Muscle layer of colon (tissue), 2 donors: ENCODE measurements around the gene PDXK.

ENCODE experiments used
- H3K27ac ChIP-seq: one replicate; pipeline ENCODE4 v1.7.0; 2013; ENCODE audit warnings: low read depth, mild to moderate bottlenecking, low read length, moderate library complexity
- H3K27me3 ChIP-seq, 2 donors: one replicate each; pipeline ENCODE4 v1.7.0; 2013; ENCODE audit warnings: low read length in 2 of 2, mild to moderate bottlenecking in 2 of 2; ENCODE audit not compliant: insufficient read depth in 2 of 2, control insufficient read depth in 1 of 2
- H3K36me3 ChIP-seq: one replicate; pipeline ENCODE4 v1.7.0; 2013; ENCODE audit warnings: mild to moderate bottlenecking, low read length; ENCODE audit not compliant: insufficient read depth
- H3K4me1 ChIP-seq: one replicate; pipeline ENCODE4 v1.7.0; 2013; ENCODE audit warnings: mild to moderate bottlenecking, low read length; ENCODE audit not compliant: insufficient read depth
- H3K4me3 ChIP-seq, 2 donors: one replicate each; pipeline ENCODE4 v1.7.0; 2013; ENCODE audit warnings: low read length in 2 of 2, low read depth in 1 of 2, mild to moderate bottlenecking in 1 of 2, moderate library complexity in 1 of 2
- H3K9ac ChIP-seq: one replicate; pipeline ENCODE4 v1.7.0; 2013; ENCODE audit warnings: low read length
- H3K9me3 ChIP-seq: one replicate; pipeline ENCODE4 v1.7.0; 2013; ENCODE audit warnings: mild to moderate bottlenecking, low read length
- donor health status: abdominal sarcoma.
- donor health status: Adenocarcinoma of cecum.

PDXK gene

DNA sequence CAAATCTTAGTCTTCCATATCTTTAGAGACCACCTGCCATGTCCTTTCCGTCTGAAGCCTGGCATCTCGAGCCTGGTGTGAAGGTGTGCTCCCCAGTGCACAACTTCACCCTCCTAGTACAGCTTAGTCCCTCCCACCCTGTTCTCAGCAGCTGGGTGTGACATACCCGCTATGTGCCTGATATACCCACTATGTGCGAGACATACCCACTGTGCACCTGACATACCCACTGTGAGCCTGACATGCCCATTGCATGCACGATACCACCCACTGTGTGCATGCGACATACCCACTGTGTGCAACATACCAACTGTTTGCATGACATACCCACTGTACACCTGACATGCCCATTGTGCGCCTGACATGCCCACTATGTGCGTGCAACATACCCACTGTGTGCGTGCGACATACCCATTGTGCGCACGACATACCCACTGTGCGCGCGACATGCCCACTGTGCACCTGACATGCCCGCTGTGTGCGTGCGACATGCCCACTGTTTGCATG, 67.4 kb downstream of the PDXK start:
- H3K4me1 ChIP-seq, result peaks cover 11% of the 10 kb centered on the region
- H3K9ac ChIP-seq, result no peak overlapping the region
- no peaks in the 10 kb centered on the region for H3K36me3 ChIP-seq
- H3K4me3 ChIP-seq, result no peak overlapping the region
- H3K9me3 ChIP-seq, result no peaks in the 10 kb centered on the region
- no peak overlapping the region for H3K27ac ChIP-seq
- H3K27me3 ChIP-seq, result no peaks in the 10 kb centered on the region

- Histone ChIP-seq H3K27ac (no peak overlapping the region), H3K9ac (no peak overlapping the region), H3K36me3 (peaks cover 1% of the 10 kb centered on the region), H3K9me3 (no peaks in the 10 kb centered on the region), H3K4me3 (no peak overlapping the region), H3K4me1 (peaks cover 11% of the 10 kb centered on the region), H3K27me3 (no peaks in the 10 kb centered on the region)
Observed at GRCh38 chr21:43786807-43787440, 68.0 kb downstream of the PDXK start.

DNA sequence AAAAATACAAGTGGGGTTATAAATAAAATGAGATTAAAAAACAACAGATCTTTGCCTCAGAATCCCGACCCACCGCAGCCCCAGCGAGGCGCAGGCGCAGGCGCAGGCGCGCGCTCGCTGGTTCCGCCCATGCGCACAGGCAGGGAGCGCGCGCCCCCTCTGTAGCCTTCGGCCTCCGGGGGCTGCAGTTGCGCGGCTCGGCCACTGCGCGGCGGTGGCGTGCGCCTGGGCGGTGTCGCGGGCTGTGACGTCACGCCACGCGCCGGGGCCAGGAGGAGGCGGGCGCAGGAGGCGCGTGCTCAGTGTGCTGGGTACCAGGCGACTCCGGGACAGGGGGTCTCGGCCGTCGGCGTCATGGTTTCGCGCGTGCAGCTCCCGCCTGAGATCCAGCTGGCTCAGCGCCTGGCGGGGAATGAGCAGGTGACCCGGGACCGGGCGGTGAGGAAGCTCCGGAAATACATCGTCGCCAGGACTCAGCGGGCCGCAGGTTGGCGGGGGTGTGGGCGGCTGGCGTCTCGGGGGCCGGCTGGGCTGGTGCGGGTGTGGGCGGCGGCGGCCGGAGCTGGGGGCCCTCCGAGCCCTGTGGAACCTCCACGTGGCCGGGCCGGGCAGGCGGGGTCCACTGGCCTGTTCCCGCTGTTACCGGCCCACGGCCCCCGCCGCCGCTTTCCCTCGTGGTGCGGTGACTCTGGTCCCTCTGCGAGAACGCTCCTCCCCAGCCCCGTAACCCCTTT, 70.5 kb downstream of the PDXK start, which contains the start of gene RRP1:
Gene RRP1 (plus strand): TSS at position 302 of the 734 bp plus-strand sequence. CDS start 53 bp downstream, at position 355.
- Histone ChIP-seq H3K9ac (peak within 1 kb of the TSS; percentile 30), H3K36me3 (peaks cover 26% of the 10 kb centered on the region), H3K9me3 (no peaks in the 10 kb centered on the region), H3K27me3 (no peaks in the 10 kb centered on the region), H3K4me1 (peaks cover 11% of the 10 kb centered on the region), H3K27ac (peak within 1 kb of the TSS; percentile 50), H3K4me3 (peak within 1 kb of the TSS; percentile 69 to 70)

GRCh38 chr21:43790010-43790524, 71.1 kb downstream of the PDXK start:
- Histone ChIP-seq H3K27ac (no peak overlapping the region), H3K4me1 (peaks cover 11% of the 10 kb centered on the region), H3K9me3 (no peaks in the 10 kb centered on the region), H3K9ac (peak overlapping the region; percentile 22), H3K27me3 (no peaks in the 10 kb centered on the region), H3K36me3 (peaks cover 30% of the 10 kb centered on the region), H3K4me3 (peak overlapping the region; percentile 69 to 70)

DNA sequence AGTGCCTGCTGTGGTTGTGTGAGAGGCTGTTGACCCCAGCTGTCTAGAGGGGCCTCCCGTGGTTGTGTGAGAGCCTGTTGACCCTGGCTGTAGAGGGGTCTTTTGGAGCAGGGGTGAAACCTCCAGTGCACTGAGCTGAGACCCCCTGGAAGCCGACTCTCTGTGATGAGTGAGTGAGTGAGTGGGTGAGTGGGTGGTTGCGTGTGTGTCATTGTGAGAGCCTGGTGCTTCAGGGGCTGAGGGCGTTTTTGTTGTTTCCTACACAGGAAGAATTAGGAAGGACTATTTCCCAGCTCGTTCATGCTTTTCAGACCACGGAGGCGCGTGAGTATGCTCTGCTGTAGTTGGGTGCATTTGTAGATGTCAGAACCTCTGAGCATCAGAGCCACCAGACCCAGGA, 73.5 kb downstream of the PDXK start:
- Histone ChIP-seq H3K4me3 (no peak overlapping the region), H3K27me3 (no peaks in the 10 kb centered on the region), H3K4me1 (peaks cover 11% of the 10 kb centered on the region), H3K27ac (no peak overlapping the region), H3K9me3 (no peaks in the 10 kb centered on the region), H3K9ac (no peak overlapping the region), H3K36me3 (peaks cover 53% of the 10 kb centered on the region)

DNA sequence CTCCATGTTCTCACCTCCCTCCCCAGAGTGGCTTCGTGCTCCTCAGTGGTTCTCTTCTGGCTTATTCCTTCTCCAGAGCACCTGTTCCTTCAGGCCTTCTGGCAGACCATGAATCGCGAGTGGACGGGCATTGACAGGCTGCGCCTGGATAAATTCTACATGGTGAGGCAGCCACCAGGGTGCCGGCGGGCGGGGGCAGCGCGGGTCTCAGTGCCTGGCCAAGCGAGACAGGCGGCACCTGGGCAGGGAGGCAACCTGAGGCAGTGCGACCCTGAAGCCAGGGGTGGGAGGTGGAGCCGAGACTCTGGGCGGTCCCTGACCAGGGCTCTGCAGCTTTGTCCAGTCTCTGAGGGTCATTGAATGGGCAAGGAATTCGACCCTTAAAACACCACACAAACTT, 74.3 kb downstream of the PDXK start:
- Histone ChIP-seq H3K4me3 (no peak overlapping the region), H3K36me3 (peaks cover 61% of the 10 kb centered on the region)

GRCh38 chr21:43794311-43794710, 75.4 kb downstream of the PDXK start:
- Histone ChIP-seq H3K27ac (no peak overlapping the region), H3K36me3 (peaks cover 72% of the 10 kb centered on the region), H3K9me3 (no peaks in the 10 kb centered on the region), H3K4me3 (no peak overlapping the region), H3K27me3 (no peaks in the 10 kb centered on the region), H3K4me1 (peaks cover 11% of the 10 kb centered on the region), H3K9ac (no peak overlapping the region)

More for the DNA sequence above, 74.3 kb downstream of the PDXK start:
- no peaks in the 10 kb centered on the region for H3K9me3 ChIP-seq
- H3K9ac ChIP-seq, result no peak overlapping the region
- no peak overlapping the region for H3K27ac ChIP-seq
- peaks cover 11% of the 10 kb centered on the region for H3K4me1 ChIP-seq
- no peaks in the 10 kb centered on the region for H3K27me3 ChIP-seq

DNA sequence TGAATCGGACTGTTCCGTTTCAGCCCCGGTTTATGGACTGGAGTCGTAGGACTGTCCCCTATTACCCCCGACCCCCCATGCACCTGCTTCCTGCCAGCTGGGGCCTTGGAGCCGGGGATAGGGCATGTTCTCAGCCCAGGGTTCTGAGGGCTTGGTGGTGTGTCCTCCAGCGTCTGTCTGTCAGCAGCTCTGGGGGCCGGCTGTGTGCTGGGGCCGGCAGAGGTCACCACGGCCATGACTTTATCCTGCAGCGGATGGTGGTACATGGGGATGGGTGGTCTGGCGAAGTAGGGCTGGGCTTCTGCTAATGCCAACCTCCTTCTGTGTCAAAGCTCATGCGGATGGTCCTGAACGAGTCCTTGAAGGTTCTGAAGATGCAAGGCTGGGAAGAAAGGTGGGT, 75.9 kb downstream of the PDXK start:
- no peak overlapping the region for H3K4me3 ChIP-seq
- peaks cover 74% of the 10 kb centered on the region for H3K36me3 ChIP-seq

GRCh38 chr21:43797415-43797814, 78.5 kb downstream of the PDXK start:
- H3K9ac ChIP-seq, result no peak overlapping the region
- peaks cover 89% of the 10 kb centered on the region for H3K36me3 ChIP-seq
- H3K27ac ChIP-seq, result no peak overlapping the region

More for the DNA sequence above, 75.9 kb downstream of the PDXK start:
- no peak overlapping the region for H3K9ac ChIP-seq
- H3K9me3 ChIP-seq, result no peaks in the 10 kb centered on the region
- no peak overlapping the region for H3K27ac ChIP-seq
- no peaks in the 10 kb centered on the region for H3K27me3 ChIP-seq
- H3K4me1 ChIP-seq, result peaks cover 10% of the 10 kb centered on the region

GRCh38 chr21:43797925-43798715, 79.2 kb downstream of the PDXK start:
- Histone ChIP-seq H3K27me3 (no peaks in the 10 kb centered on the region), H3K9me3 (no peaks in the 10 kb centered on the region), H3K4me1 (no peaks in the 10 kb centered on the region), H3K27ac (no peak overlapping the region), H3K9ac (no peak overlapping the region), H3K36me3 (peaks cover 82% of the 10 kb centered on the region), H3K4me3 (no peak overlapping the region)

More at GRCh38 chr21:43797415-43797814, 78.5 kb downstream of the PDXK start:
- no peak overlapping the region for H3K4me3 ChIP-seq
- no peaks in the 10 kb centered on the region for H3K9me3 ChIP-seq
- H3K4me1 ChIP-seq, result no peaks in the 10 kb centered on the region
- no peaks in the 10 kb centered on the region for H3K27me3 ChIP-seq

GRCh38 chr21:43799301-43799840, 80.4 kb downstream of the PDXK start:
- no peaks in the 10 kb centered on the region for H3K4me1 ChIP-seq
- H3K4me3 ChIP-seq, result no peak overlapping the region
- H3K27ac ChIP-seq, result no peak overlapping the region
- H3K27me3 ChIP-seq, result no peaks in the 10 kb centered on the region
- H3K36me3 ChIP-seq, result peaks cover 70% of the 10 kb centered on the region
- H3K9me3 ChIP-seq, result no peaks in the 10 kb centered on the region
- H3K9ac ChIP-seq, result no peak overlapping the region
